Keratinocyte (primary cell): ENCODE results near the gene TMUB1. TPM values are rescaled to one million over a fixed set of nuclear protein-coding genes. Genes with fewer than 3 reads are reported as not detected.

Experiments
- DNase-seq: peaks from one replicate; pipeline ENCODE4 v3.0.0-alpha.2; 2011; ENCODE audit warnings: low read depth, missing footprints, low spot score
- FAIRE-seq: peaks from 2 replicates; lab custom pipeline; 2011; peaks lifted over from hg19 to GRCh38; lab: Jason Lieb, UNC
- H2AFZ ChIP-seq: 2 replicates; pipeline ENCODE4 v1.6.0; 2012; ENCODE audit warnings: low read length, control low read depth, inconsistent platforms; ENCODE audit not compliant: control insufficient read depth
- H3K27ac ChIP-seq: 2 replicates; pipeline ENCODE4 v1.5.1; 2011; ENCODE audit warnings: low read length; ENCODE audit not compliant: control insufficient read depth, insufficient read depth
- H3K27me3 ChIP-seq: 3 replicates; pipeline ENCODE4 v1.6.0; 2011; ENCODE audit warnings: low read length; ENCODE audit not compliant: control insufficient read depth, insufficient read depth; ENCODE audit errors: extremely low read depth
- H3K36me3 ChIP-seq, 2 experiments: 2 replicates in 1 of 2; 3 replicates in 1 of 2; pipeline ENCODE4 v1.5.1; 2011; ENCODE audit warnings: low read length in 2 of 2, mild to moderate bottlenecking in 1 of 2; ENCODE audit not compliant: control insufficient read depth in 2 of 2, insufficient read depth in 2 of 2; ENCODE audit errors: extremely low read depth in 1 of 2
- H3K4me1 ChIP-seq: 3 replicates; pipeline ENCODE4 v1.5.1; 2011; ENCODE audit warnings: low read length; ENCODE audit not compliant: control insufficient read depth, insufficient read depth; ENCODE audit errors: extremely low read depth
- H3K4me2 ChIP-seq: 3 replicates; pipeline ENCODE4 v1.6.0; 2011; ENCODE audit warnings: low read depth, low read length; ENCODE audit not compliant: control insufficient read depth, insufficient read depth; ENCODE audit errors: extremely low read depth
- H3K4me3 ChIP-seq, 3 experiments: fragments of 200-600 bp in 1 of 3; sonication (generic) in 1 of 3; 2 replicates in 2 of 3; 3 replicates in 1 of 3; pipeline ENCODE4 v1.5.1; 2011 to 2016; ENCODE audit warnings: low read length in 3 of 3, mild to moderate bottlenecking in 3 of 3, control low read depth in 2 of 3, inconsistent platforms in 1 of 3, low read depth in 1 of 3, mixed read lengths in 1 of 3, mixed run types in 1 of 3, moderate library complexity in 1 of 3; ENCODE audit not compliant: control insufficient read depth in 2 of 3, insufficient read depth in 2 of 3; ENCODE audit errors: extremely low read depth in 1 of 3
- H3K79me2 ChIP-seq: 2 replicates; pipeline ENCODE4 v1.6.0; 2012; ENCODE audit warnings: low read length; ENCODE audit not compliant: control insufficient read depth, insufficient read depth
- H3K9ac ChIP-seq: 3 replicates; pipeline ENCODE4 v1.6.0; 2011; ENCODE audit warnings: low read length; ENCODE audit not compliant: control insufficient read depth, insufficient read depth; ENCODE audit errors: extremely low read depth
- H3K9me1 ChIP-seq: 3 replicates; pipeline ENCODE4 v1.6.0; 2011; ENCODE audit warnings: low read length; ENCODE audit not compliant: control insufficient read depth, insufficient read depth; ENCODE audit errors: extremely low read depth
- H3K9me3 ChIP-seq: 2 replicates; pipeline ENCODE4 v1.5.1; 2012; ENCODE audit warnings: low read depth, low read length; ENCODE audit not compliant: control insufficient read depth
- H4K20me1 ChIP-seq: 3 replicates; pipeline ENCODE4 v1.6.0; 2011; ENCODE audit warnings: low read length; ENCODE audit not compliant: control insufficient read depth, insufficient read depth; ENCODE audit errors: extremely low read depth
- EZH2 ChIP-seq: IDR thresholded peaks from one replicate; pipeline ENCODE4 v1.6.1; 2012; ENCODE audit warnings: inconsistent platforms, mild to moderate bottlenecking, low read length, moderate library complexity
- dilution Hi-C: fragments of 300-500 bp; cut with MboI; formaldehyde crosslinking; loops from one replicate; pipeline ENCODE4 v1.7.0; 2020; ENCODE audit warnings: low sequenced_read_pairs; ENCODE audit not compliant: extremely low pct_ligation_motif_present
- polyA plus RNA-seq, 5 experiments: library from polyadenylated mRNA; depleted of rRNA in 3 of 5; stranded (reverse) in 3 of 5; stranded (forward) in 1 of 5; unstranded in 1 of 5; fragments of >200 nt; gene quantifications; 1 replicate in 1 of 5; 2 replicates in 3 of 5; 3 replicates in 1 of 5; pipeline versions ENCODE4 v1.2.1 to v1.2.3, GENCODE V29; 2011 to 2012; ENCODE audit warnings: missing spikeins in 2 of 5, low read depth in 1 of 5, low replicate concordance in 1 of 5
- TF ChIP-seq, protein P1 (sequence below), 3 experiments: IDR thresholded peaks in 1 of 3; conservative IDR thresholded peaks in 1 of 3; optimal IDR thresholded peaks in 1 of 3; 2 replicates in 2 of 3; 3 replicates in 1 of 3; pipeline versions ENCODE3 to v1.5.1; 2011; ENCODE audit warnings: low read length in 3 of 3, mild to moderate bottlenecking in 3 of 3, moderate library complexity in 2 of 3, control low read depth in 1 of 3, inconsistent platforms in 1 of 3; ENCODE audit not compliant: insufficient read depth in 2 of 3; ENCODE audit errors: extremely low read depth in 1 of 3

Gene TMUB1
- polyA plus RNA-seq, 1 donor (not counting 4 experiments of a cell fraction or from before 2014, with no cell fraction given) = 12.2 TPM

GRCh38 chr7:151045967-151046366 lies 37.3 kb downstream of the TMUB1 start:
- dilution Hi-C loops = no loop called here
- no peaks in the 10 kb centered on the region for H4K20me1 ChIP-seq
- H3K27ac ChIP-seq = no peak overlapping the region
- no peak overlapping the region for H2AFZ ChIP-seq
- no peaks in the 10 kb centered on the region for H3K79me2 ChIP-seq
- H3K4me1 ChIP-seq = peaks cover 3% of the 10 kb centered on the region
- no peaks in the 10 kb centered on the region for H3K9me1 ChIP-seq
- H3K27me3 ChIP-seq = peaks cover 4% of the 10 kb centered on the region
- no peak overlapping the region for H3K4me3 ChIP-seq
- no peak overlapping the region for H3K4me2 ChIP-seq
- DNase-seq = no peak
- no peak for TF ChIP-seq EZH2
- TF ChIP-seq, protein P1, sequence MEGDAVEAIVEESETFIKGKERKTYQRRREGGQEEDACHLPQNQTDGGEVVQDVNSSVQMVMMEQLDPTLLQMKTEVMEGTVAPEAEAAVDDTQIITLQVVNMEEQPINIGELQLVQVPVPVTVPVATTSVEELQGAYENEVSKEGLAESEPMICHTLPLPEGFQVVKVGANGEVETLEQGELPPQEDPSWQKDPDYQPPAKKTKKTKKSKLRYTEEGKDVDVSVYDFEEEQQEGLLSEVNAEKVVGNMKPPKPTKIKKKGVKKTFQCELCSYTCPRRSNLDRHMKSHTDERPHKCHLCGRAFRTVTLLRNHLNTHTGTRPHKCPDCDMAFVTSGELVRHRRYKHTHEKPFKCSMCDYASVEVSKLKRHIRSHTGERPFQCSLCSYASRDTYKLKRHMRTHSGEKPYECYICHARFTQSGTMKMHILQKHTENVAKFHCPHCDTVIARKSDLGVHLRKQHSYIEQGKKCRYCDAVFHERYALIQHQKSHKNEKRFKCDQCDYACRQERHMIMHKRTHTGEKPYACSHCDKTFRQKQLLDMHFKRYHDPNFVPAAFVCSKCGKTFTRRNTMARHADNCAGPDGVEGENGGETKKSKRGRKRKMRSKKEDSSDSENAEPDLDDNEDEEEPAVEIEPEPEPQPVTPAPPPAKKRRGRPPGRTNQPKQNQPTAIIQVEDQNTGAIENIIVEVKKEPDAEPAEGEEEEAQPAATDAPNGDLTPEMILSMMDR (optimal IDR thresholded peaks at IDR 0.05 in 1 of 3, IDR thresholded peaks at IDR 0.05 in 1 of 3, conservative IDR thresholded peaks at IDR 0.05 in 1 of 3; ENCODE audit: extremely low read depth in 1 of 3, insufficient read depth in 2 of 3, low read length in 3 of 3) = no peak
- no peak overlapping the region for H3K9ac ChIP-seq
- H3K36me3 ChIP-seq = peaks cover 5 to 14% of the 10 kb centered on the region in 2 experiments
- H3K9me3 ChIP-seq = no peaks in the 10 kb centered on the region
- FAIRE-seq = no peak

GRCh38 chr7:151045262-151045661 lies 38.0 kb downstream of the TMUB1 start:
- peaks cover 3% of the 10 kb centered on the region for H3K4me1 ChIP-seq
- no peaks in the 10 kb centered on the region for H3K9me3 ChIP-seq
- FAIRE-seq = no peak
- H3K36me3 ChIP-seq = peaks cover 5 to 16% of the 10 kb centered on the region in 2 experiments
- no peaks in the 10 kb centered on the region for H4K20me1 ChIP-seq
- H3K4me2 ChIP-seq = no peak overlapping the region
- no peak for TF ChIP-seq EZH2
- TF ChIP-seq, protein P1 (optimal IDR thresholded peaks at IDR 0.05 in 1 of 3, IDR thresholded peaks at IDR 0.05 in 1 of 3, conservative IDR thresholded peaks at IDR 0.05 in 1 of 3; ENCODE audit: extremely low read depth in 1 of 3, insufficient read depth in 2 of 3, low read length in 3 of 3) = no peak
- dilution Hi-C loops = no loop called here
- no peak overlapping the region for H3K9ac ChIP-seq
- H3K4me3 ChIP-seq = no peak overlapping the region
- no peak overlapping the region for H3K27ac ChIP-seq
- no peak for DNase-seq
- H3K27me3 ChIP-seq = peaks cover 1% of the 10 kb centered on the region
- no peak overlapping the region for H2AFZ ChIP-seq
- no peaks in the 10 kb centered on the region for H3K9me1 ChIP-seq
- no peaks in the 10 kb centered on the region for H3K79me2 ChIP-seq
